Stimulated activated CD4-positive, alpha-beta T cell treated with anti-CD3 and anti-CD28 coated beads, Interleukin-4, amount 100 ng/mL, for 4 hours (primary cell): ENCODE data around the gene ADARB2.

Experiments used
- DNase-seq, 2 experiments: peaks; one replicate each; pipeline ENCODE4 v3.0.0-alpha.2; 2020

The ADARB2 gene

GRCh38 chr10:1735562-1735961, 1.8 kb downstream of the ADARB2 start:
- DNase-seq, result no peak

GRCh38 chr10:1734288-1734687, 3.0 kb downstream of the ADARB2 start:
- no peak for DNase-seq

- DNase-seq, result no peak
These were observed 3.6 kb downstream of the ADARB2 start for GRCh38 chr10:1733720-1734119.

DNA sequence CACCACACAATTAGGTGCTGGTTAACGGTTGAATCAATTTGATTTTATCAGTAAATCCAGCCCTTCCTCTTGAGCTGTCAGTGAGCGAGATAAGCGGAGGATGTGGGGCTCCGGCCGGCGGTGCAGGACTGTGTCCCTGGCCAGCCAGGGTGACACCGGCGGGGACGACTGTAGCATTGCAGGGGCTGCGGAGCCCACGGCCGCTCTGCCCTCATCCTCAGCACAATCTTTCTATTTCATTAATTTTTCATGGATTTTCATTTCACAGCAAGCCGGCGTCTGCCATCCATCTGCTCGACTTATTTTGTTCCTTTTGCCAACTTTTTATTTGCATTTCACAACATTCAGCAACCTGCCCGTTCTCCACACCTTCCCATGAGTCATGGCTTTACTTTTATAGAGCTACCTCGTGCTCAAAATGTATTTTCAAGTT, 4.7 kb downstream of the ADARB2 start:
- DNase-seq, result no peak

DNA sequence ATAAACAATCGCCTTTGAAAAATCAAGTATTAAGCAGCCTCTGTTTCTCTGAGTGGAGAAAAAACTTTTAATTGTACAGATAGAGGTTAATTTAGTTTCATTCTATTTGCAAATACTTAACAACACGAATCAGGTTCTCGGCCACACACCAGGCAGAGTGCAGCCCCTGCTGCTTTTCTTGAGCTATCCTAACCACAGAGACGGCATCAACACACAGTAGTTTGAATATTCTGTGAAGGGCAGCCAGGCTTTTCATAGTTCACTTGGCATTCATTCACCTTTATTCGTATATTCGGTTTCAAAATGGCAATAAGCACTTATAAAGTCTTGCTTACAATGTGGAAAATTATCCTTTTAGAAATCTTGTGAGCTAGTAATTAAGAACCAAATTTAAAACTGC, 5.7 kb downstream of the ADARB2 start:
- no peak for DNase-seq

DNA sequence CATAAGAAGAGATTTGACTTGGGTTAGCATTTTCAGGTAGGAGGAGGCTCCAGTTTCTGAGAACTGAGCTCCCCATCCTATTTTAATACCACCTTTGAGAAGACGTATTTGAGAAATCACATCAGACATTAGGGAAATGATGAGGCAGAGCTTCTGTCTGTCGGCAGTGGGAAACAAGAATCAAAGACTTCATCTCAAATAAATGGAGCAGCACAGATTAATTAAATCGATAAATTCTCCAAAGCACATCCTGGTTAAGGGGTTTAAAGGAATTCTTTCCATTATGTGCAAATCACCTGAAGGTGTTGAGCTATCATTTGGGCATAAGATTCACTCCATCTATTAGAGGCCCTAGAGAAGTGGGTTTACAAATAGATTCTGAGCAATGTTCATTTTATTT, 7.6 kb downstream of the ADARB2 start:
- no peak for DNase-seq

DNA sequence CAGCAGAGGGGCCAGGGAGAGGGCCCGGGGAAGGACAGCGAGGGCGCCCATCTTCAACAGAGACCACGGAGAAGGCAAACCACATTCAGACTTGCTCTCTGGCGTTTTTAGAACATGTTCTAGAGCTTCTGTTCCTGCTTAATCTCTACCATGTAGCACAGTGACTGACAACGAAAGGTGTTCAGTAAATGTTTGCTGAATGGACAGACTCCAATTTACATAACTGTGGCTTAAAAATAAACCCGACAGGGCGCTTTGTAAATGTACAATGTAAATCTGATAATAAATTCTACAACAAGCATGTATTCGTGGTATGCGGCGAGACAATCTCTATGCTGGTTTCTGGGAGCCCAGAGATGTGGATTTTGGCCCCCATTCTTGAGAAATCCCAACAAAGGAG, 10.5 kb downstream of the ADARB2 start:
- DNase-seq, result no peak

- no peak for DNase-seq
These were observed 12.3 kb downstream of the ADARB2 start for GRCh38 chr10:1724921-1725488.

- no peak for DNase-seq
These were observed 20.5 kb downstream of the ADARB2 start for GRCh38 chr10:1716839-1717238.

- peak; percentile 19 to 36 for DNase-seq
These were observed 21.5 kb downstream of the ADARB2 start for GRCh38 chr10:1715821-1716220.

- no peak for DNase-seq
These were observed 24.2 kb downstream of the ADARB2 start for GRCh38 chr10:1712944-1713671.

DNA sequence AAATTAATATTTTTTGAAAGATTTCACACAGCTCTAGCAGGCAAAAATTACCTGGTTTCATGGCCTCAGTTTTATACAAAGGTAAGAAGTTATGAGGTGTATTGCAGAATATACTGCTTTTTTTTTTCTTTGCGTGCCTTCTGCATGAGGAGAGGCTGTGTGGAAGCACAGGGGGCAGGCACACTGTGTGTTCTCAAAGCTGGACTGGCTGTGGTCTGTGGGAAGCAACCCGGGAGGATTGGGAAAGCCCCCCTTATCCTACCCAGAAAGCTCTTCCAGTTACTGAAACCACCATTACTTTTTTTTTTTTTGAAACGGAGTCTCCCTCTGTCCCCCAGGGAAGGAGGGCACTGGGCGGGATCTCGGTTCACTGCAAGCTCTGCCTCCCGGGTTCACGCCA, 25.0 kb downstream of the ADARB2 start:
- no peak for DNase-seq

DNA sequence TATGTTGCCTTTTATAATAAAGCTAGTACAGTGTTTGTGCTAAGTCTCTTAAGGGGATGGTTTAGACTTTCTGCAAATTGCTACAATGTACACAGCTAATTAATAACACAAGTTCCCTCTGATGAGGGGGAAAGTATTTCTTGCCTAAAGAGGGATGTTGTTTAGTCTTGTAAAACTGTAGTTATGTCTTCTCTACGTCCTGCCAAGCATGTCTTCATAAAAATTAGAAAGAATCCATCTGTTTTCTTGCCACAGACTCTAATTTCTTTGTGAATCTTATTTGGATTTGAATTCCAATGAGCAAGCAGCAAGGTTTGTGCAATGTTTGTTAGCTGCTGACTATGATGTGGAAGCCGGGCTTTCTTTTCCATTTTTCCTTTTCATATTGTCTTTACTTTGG, 28.2 kb downstream of the ADARB2 start:
- DNase-seq, result no peak

DNA sequence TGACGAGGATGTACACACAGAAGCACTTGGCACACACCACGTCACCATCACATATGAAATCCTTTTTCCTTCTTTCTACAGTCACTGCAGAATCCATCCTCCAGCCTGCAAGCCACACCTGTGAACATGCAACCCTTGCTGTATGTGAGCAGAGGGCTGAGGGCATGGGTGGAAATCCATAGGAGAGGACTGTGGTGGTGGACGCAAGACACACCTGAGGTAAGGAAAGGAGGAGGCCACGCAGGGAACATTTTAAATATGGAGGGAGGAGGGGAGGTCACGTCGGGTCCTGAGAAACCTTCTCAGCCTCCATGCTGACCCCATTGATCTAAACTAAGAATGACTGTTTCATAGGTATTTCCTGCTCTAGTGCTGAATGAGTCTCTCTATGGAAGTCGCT, 28.6 kb downstream of the ADARB2 start:
- DNase-seq, result no peak

DNA sequence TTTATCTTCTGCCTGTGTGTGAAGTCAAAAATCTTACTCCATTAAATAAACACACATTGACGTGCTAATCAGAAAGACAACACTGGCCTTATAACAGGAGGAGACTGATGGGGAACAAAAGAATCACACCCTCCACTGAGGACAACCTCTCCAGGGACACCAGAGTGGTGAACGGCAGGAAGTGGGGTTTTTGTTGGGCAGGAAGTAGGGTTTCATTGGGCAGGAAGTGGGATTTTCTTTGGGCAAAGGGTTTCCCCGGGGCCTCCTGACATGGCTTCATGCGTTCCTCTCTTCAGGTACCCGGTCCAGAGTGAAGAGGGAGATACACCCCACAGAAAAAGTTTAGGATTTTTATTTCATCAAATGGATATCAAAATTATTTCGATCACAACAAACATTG, 30.6 kb downstream of the ADARB2 start:
- DNase-seq, result no peak

- DNase-seq, result no peak
These were observed 31.1 kb downstream of the ADARB2 start for GRCh38 chr10:1706256-1706655.

DNA sequence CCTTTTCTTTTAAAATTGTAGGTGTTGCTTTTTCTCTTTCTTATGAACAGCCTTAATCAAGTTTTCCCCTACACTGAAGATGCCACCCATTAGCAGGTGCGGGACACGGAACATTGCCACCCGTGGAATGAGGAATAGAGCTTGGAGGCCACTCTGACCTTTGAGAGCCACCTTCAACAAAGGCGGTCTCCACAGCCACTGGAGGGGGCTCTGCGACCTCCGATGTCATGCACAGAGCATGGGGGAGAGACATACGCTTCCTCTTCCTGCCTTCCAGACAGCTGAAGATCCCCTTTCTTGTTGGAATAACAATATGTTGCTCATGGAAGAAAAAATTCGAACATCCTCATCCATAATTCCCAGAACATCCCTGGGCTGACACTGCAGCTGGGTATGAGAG, 39.1 kb downstream of the ADARB2 start:
- DNase-seq, result no peak

GRCh38 chr10:1696106-1696505, 41.2 kb downstream of the ADARB2 start:
- no peak for DNase-seq

DNA sequence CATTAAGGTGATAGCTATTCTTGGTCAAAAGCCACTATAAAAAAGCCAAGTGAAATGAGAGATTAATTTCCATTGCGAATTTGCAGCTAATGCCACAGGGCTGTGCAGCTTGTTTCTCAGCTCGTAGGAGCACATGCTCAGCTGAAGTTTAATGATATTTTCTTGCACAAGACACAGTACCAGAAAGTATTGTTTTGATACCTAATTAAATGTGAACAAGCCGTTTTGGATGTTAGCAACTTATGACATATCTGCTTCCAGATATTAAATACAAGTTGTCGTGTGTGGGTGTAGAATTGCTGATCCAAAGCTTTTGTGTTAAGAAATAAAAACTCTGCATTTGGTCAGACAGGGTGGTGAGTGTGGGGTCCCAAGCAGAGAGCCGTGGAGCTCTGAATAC, 47.2 kb downstream of the ADARB2 start:
- DNase-seq, result no peak

DNA sequence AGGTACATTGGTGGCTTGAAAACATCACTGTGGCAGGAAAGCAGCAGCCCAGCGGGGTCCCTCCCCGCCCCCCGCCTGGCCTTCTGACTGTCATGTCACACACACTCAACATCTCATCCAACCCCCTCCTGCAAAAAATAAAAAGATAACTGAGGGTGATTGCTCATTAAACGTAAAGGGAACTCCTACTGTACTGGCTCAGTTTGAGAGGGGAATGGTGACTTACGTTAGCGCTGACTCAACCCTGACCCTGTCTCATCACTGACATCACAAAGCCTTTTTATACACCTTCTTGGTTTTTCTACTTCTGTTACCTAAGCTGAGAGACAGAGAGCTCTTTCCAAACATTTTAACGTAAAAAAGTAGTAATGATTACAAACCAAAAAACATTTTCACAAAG, 48.8 kb downstream of the ADARB2 start:
- DNase-seq, result no peak

DNA sequence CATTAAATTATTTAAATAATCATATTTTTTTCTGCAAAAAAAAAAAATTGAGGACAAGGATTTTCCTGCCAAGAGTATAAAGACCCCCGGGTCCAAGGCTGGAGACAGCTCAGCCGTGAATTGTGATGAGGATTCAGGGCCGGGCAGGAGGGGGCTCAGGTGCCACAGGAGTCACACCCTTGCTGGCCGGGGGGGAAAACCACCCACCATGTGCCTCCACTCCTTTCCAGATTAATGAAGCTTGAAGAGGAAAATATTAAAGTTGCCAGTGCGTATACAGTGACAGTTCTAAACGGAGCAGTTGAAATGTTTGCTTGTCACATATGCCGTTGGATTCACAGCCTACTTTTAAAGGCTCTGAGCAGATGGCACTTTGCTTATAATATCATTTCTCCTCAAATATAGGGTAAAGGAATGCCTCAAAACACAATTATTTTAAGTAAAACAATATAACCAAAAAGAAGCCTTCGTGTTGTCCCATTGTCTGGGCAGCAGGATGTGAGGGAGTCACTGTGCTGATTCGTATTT, 49.6 kb downstream of the ADARB2 start:
- no peak for DNase-seq

DNA sequence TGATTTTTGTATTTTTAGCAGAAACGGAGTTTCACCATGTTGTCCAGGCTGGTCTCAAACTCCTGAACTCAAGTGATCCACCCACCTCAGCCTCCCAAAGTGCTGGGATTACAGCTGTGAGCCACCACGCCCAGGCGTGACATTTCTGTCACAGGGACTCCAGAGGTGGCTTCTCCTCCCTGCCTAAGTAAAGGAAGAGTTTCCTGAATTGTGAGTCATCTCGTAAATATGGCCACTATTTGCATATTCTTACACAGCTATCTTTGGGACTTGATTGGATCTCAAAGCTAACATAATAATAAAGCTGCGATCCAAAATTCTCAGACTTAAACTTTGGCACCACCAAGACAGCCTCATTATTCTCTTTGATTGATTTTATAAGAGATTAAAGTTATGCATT, 50.1 kb downstream of the ADARB2 start:
- DNase-seq, result no peak

DNA sequence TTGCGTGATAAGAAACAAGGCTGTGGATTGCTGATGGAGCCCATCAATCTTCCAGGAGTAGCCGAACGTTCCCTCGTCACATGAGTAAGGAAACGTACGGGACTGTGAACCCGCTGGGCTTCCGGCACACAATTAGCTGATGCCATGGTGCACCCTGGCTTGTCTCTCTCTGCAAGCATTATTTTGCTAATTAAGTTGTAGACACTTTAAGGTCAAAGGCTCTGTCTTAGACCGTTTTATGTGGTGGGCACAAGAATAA, 50.9 kb downstream of the ADARB2 start:
- DNase-seq, result no peak

DNA sequence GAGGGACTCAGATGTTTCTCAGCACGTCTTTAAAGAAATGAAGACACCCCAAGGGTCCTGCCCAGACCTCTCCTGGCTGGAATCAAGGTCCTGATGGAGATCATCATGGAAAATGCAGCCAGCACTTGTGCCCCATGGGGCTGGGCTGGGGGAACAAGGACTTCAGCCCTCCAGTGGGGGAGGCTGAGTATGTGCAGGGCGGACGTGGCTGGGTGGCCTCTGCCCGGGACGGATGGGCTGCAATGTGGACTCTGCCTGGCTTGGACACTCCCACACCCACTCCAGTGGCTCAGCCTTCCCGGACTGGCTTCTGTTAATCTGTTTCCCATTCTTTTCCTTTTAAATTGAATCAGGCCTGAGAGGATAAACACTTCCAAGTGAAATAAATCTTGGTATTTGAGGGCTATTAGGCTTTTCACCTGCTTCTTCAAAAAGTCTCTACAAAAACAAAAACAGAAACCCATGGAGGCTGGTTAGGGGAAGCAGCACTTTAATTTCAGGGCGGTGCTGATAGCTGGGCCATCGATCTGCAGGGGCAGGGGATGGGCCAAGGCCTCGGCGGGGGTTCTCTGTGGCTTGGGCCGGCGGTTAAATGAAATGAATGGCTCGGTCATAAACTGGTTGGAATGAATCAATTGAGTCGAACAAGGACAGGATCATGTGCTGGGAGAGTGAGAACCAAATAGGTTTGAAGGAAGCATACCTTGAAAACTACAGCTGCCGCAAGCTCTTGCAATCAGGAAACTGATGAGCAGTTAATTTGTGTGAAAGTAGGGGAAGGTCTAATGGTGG, 51.4 kb downstream of the ADARB2 start:
- no peak for DNase-seq
